Central memory CD4-positive, alpha-beta T cell (primary cell): ENCODE data around the gene FIBP.
"Not testable (repeated sequence)": the region's sequence is repeated elsewhere in the genome, so short reads cannot be mapped to it uniquely, and the experiment has no call there.

Experiments
- DNase-seq: peaks from one replicate; pipeline ENCODE4 v3.0.0; 2022

FIBP gene

DNA sequence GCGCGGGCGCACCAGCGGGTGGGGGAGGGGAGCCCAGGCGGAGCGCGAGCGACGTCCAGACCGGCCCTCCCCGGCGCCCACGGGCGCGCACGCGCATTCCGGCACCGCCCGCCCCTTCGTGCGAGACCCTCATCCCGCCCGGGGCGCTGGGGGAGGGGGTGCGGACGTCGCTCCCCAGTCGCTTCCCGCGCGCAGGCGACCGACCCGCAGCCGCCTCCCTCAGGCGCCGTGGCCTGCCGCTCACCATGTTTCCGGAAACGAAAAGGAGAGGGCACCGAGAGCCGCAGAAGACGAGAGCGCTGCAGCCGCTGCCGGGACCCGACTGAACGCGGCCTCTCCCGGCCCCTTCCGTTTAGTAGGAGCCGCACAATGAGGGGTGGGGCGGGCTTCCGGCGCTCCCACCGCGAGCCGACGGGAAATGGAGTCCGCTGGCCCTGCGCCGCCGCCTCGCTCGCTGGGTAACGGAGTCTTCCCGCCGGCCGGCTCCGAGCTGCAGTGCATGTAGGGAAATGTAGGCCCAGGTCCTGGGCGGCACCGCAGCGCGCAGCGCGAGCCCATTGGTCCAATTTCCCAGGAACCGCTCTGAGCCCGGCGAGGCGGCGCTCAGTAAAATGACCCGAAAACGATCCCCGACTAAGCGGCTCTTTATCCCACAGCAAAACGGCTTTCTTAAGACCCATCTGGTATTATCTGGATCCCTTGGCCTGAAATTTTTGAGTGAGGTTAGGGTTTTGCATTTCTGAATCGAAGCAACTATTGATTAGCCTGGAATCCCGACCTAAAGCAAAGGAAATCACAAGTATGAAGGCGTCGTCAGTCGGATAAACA, 30.2 kb downstream of the FIBP start, which contains the start of gene CFL1:
CFL1 (minus strand) TSS at position 328 of the 828 bp plus-strand sequence; CDS start at position 247, 81 bp downstream.
- DNase-seq = peak; percentile 97

DNA sequence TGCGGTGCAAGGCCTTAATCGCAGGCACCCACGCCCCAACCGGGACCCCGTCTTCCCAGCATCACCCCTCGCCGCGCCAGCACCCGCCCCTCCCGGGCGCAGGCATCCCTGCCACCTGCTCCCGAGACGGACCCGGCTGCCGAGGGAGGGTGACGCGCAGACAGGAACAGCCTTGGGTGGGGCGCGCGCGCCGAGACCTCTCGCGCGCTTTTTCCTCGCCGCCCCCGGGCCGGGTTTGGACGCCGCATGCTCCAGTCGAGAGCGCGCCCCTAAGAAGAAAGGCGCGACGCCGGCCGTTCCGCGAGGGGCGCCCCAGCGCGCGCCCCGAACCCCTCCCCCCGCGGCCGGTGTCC, 30.8 kb downstream of the FIBP start:
- peak; percentile 62 for DNase-seq

DNA sequence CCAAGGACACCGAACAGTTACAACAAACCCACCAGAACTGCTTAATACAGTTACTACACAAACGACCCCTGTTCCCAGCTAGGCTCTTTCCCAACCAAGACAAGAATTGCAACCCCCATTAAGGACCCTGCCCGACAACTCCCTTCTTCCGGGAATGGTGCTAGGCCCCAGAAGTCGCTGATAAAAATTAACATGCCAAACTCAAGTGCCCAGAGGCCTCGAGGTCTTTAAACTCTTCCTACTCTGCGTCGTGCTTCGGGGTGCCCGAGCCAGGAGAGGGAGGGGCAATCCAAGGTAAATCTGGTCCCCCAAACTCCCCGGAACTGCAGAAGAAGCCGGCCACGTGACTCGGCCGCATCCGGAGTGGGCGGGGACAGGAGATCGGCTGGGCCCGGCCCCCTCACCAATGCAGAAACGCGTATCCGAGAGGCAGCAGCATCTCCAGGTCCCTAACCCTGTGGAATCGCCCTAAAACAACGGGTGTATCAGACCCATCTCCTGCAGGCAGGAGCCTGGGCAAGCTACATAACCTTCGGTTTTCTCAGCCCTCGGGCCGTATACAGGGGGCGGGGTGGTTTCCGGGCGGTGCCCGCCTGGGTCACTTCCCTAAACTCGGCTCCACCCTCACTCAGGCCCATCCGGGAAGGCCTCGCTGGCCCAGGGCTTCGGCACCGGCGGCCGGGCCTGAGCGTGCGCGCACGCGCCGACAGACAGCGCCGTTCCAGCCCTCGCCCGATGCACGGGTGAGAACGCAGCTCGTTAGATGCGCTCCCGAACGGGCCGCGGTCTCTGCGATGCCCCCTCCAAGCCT, 31.4 kb downstream of the FIBP start:
- peak; percentile 82 for DNase-seq

DNA sequence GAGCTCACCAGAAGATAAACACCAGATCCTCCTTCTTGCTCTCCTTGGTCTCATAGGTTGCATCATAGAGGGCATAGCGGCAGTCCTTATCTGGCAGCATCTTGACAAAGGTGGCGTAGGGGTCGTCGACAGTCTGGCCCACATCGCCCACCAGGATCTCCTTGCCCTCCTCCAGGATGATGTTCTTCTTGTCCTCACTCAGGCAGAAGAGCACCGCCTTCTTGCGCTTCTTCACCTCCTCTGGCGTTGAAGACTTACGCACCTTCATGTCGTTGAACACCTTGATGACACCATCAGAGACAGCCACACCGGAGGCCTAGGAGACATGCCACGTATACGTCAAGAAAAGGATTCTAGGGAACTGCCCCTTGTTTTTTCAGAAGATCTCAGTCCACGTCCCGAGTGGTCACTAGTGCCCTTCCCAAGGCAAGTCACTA, 32.3 kb downstream of the FIBP start:
- no peak for DNase-seq

DNA sequence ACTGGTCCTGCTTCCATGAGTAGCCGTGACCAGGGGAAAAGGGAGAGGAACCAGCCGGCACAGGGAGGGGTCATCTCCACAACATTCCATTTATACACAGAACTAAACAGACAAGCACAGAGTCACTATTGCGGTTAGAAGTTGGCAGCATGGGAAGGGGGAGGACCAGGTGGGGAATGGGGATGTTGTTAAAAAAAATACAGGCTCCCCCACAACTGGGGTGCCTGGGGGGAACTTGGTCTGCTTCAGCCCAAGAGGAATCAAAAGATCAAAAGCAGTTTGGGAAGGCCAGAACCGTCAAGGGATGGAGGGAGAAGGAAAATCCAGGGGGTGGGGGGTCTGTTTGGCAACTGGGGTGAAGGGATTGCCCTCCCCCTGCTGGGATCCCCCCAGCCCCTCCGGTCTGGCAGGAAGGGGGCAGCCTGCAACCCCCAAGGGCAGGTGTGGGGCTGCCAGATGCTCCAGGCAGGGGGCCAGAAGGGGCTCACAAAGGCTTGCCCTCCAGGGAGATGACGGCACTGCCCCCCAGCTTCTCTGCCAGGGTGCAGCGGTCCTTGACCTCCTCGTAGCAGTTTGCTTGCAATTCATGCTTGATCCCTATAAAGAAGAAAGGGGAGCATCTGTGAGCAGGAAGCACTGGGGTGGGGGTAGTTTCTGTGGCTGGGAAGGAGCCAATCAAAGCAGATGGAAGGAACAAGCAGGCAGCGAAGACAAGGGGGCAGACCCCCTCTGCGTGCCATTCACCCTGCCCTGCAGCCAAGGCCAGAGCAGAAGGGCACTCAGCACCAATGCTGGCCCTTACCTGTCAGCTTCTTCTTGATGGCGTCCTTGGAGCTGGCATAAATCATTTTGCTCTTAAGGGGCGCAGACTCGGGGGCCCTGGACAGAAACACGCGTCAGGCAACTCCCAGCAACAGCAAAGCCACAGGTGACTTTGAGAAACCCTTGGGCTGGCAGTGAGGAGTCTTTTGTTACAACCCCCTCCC, 33.1 kb downstream of the FIBP start:
- DNase-seq = no peak

DNA sequence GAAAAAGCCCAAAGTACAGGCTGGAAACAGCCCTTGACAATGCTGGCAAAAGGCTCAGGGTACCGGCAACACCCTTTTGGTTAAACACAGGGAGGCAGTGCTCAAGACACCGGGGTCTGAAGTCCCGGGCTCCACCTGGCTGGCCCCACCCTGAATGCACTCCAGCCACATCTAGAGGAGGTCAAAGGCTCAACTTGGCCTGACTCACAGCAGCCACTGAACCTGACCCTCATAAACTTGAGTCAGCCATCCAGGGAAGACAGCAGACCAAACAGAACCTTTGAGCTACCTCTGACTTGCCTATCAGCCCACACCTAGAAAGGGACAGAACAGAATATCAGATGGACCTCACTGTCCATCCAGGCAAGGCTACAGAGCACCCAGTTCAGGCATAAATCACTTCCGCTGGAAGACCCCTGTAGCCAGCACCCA, 34.1 kb downstream of the FIBP start:
- no peak for DNase-seq

DNA sequence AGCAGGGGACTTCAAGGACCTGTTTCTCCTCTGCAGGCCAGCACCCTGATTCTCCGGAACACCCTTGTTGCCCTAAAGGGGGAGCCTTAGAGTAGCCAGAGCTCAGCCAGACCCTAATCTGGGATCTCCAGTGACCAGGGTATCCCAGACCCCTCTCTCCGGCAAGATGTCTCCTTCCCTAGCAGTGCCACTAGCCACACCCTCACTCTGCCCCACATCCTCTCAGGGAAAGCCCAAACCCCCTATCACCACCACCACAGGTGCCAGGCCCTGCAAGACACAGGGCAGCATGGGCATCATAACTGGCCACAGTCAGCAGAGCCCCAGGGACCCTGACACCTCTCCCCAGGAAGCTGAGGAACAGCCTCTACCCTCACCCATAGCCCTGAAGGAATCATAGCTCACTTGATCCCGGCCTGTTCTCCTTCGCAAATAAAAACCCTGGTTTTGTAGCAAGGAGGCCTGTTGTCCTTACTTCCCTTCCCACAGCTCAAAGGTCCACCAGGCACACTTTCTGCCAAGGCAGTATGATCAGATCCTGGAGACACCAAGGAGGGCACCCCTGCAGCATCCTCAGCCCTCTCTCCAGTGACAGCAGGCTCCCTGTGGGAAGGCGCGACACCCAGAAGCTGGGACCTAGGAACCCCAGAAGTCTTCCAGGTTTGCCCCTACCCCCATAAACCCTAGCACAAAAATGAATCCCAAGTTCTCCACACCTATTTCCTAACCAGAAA, 34.9 kb downstream of the FIBP start:
- no peak for DNase-seq

DNA sequence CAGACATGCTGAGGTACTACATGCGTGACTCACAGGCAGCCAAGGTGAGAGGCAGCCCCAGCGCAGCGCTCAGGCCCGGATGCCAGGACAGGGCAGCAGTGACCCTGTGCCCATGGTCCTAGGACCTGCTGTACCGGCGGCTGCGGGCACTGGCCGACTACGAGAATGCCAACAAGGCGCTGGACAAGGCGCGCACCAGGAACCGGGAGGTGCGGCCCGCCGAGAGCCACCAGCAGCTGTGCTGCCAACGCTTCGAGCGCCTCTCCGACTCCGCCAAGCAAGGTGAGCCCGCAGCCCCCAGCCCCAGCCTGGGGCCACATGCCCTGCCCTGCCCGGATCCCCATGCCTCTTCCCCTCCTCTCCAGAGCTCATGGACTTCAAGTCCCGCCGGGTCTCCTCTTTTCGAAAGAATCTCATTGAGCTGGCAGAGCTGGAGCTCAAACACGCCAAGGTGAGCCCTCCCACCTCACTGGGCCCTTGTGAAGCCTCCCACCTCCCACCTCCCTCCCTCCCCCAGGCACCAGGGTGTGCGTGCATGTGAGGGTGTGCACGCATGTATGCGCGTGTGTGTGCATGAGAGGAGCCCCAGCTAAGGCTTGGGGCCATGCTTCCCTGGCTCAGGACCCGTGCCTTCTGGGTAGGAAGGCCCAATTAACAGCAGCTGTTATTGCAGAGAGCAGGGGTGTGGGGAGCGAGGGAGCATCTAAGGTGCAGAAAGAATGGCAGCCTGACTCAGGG, 35.6 kb downstream of the FIBP start:
- no peak for DNase-seq

DNA sequence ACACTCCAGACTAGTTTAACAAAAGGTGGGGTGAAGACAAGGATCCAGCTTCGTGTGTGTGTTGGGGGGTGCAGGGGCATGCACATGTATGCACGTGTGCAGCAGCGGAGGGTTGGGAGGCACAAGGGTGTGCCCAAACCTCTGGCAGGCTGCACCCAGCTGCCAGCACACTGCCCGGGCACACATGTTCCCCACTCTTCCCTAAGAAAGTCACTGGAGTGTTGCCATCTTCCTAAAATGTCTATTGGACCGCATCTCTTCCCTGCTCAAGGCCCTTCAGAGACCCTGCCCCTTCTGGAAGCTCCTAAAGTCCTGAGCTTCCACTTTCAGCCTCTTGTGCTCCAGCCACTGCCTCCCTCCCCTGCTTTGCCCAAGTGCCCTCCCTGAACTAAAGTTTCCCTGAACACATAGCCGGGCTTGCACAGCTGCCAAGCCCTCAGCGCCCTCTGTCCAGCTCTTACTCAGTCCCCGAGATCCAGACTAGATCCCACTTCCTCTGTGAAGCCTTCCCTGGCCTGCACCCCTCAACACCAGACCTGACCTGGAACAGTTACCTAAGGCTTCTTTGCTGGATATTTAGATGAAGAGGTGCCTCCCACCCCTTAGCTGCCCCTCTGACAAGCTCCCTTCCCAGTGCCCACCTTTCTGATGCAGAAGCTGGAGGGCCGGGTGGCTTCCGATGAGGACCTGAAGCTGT, 36.3 kb downstream of the FIBP start:
- DNase-seq = no peak

DNA sequence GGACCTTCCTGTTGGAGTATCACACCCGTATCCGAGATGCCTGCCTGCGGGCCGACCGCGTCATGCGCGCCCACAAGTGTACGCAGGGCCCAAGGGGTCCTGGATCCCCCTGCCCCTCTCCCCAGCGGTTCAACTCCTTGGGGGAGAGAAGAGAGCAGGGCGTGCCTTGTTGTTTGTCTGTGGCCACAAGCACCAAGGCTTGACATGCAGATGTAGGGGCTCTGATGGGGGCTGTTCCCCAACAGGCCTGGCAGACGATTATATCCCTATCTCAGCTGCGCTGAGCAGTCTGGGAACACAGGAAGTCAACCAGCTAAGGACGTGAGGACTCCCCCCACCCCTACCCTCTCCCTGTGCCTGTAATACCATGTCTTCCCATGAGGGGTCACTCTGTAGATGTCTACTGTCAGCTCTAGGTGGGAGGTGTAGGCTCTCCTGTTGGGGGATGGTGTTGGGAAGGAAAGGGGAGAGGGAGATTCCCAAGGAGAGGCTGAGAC, 37.1 kb downstream of the FIBP start:
- DNase-seq = no peak

DNA sequence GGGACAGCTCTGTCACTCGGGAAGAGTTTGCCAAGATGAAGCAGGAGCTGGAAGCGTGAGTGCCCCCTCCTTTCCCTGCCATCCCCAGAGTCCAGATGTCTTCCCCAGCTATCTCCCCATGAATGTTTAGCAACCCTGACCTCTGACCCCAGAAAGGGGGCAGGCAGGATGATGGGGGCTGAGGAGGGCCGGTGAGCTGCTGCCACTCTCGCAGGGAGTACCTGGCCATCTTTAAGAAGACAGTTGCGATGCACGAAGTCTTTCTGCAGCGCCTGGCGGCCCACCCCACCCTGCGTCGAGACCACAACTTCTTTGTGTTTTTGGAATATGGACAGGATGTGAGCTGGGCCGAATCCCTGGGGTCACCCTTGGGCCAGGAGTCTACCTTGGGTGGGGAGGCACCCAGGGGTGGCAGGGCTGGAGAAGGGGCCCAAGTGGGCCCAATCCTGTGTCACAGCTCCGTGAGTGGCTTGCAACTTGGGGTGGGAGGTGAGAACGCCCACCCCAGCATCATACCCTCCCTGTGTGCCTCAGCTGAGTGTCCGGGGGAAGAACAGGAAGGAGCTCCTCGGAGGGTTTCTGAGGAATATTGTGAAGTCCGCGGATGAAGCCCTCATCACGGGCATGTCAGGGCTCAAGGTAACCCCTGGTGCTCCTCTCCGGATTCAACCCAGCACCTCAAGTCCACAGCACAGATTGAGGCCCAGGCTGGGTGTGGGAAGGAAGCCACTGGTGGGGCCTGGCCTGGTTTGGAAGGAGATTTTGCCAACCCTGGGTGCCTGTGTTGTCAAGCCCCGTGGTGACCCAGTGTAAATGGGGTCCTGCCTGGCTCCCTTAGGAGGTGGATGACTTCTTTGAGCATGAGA, 37.8 kb downstream of the FIBP start:
- DNase-seq = no peak

DNA sequence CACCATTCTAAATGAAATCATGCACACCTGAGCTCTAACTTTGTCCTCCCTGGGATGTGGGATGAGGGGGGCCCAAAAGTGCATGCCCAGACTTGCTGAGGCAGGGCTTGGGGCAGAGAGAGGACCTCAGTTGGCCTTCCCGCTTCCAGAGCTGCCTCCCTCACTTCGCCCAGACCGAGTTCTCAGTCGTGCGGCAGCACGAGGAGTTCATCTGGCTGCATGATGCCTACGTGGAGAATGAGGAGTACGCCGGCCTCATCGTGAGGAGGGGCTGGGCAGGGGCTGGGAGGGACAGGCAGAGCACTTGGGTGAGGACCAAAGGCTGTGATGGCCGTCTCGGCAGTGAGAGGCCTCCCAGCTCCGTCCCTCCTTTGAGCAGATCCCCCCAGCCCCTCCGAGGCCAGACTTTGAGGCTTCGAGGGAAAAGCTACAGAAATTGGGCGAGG, 38.5 kb downstream of the FIBP start:
- no peak for DNase-seq

DNA sequence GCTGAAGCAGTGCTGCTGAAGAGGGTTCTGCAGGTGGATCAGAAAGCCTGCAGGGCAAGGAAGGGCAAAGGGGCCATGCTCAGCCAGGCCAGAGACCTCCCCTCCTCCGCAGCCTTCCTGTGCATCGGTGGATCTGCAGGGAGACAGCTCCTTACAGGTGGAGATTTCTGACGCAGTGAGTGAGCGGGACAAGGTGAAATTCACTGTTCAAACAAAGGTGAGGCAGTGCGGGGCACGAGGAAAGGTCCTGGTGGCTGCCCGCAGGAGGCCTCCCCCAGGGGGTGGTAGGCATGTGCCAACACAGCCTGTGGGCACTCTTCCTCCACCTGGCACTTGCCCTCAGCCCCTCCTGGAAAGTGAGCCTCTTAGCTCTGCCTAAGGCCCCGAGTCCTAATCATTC, 38.9 kb downstream of the FIBP start:
- no peak for DNase-seq

DNA sequence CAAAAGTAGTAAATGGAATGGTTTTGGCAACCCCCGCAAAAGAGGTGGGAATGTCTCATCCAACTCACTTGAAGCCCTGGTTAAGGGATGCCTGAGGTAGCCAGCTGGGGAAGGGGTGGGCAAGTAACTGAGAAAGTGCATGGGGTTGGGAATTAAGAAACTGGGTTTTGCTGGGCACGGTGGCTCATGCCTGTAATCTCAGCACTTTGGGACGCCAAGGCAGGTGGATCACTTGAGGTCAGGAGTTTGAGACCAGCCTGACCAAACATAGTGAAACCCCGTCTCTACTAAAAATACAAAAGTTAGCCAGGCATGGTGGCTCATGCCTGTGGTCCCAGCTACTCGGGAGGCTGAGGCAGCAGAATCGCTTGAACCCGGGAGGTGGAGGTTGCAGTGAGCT, 39.6 kb downstream of the FIBP start:
- not testable (repeated sequence) for DNase-seq

DNA sequence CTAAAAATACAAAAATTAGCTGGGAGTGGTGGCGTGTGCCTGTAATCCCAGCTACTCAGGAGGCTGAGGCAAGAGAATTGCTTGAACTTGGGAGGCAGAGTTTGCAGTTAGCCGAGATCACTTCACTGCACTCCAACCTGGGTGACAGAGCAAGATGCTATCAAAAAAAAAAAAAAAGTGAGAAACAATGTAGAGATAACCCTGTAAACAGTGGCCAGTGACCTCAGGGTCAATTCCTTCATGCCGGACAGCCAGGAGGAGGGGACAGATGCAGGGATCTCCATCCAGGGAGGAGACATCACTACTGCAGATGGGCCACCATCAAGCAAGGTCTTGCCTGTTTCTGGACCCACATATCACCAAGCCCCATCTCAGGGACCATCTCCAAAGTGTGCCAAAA, 40.5 kb downstream of the FIBP start:
- DNase-seq = no peak

DNA sequence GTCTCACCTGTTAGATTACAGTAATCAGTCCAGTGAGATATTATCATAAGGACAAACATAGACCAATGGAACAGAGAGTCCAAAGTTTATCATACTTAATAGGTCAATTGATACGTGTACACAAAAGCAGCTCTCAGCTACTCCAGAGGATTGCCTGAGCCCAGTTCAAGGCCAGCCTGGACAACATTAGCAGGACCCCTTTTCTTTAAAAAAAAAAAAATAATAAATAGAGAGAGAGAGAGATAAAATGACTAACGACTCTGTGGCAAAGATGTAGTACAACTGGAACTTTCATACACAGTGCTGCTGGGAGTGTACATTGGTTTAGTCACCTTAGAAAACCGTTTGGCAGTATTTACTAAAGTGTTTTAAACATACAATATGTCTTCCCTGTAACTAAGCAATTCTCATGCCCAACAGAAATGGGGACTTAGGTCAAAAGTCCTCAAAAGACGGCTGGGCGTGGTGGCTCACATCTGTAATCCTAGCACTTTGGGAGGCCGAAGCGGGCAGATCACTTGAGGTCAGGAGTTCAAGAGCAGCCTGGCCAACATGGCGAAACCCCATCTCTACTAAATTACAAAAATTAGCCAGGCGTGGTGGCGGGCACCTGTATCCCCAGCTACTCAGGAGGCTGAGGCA, 43.9 kb downstream of the FIBP start:
- no peak for DNase-seq

DNA sequence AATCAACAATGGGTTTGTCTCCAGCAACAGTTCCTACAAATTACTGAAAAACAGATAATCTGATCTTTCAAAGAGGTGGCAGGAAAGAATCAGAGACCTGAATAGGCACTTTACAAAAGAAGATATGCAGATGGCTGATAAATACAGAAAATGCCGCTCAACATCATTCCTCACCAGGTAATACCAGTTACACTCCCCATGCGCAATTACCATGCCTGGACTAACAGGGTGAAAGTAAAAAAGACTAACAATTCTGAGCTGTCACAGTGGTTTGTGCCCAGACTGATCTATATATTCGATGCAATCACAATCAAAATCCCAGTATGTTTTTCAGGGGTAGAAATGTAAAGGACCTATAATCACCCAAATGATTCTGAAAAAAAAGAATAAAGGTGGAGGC, 44.5 kb downstream of the FIBP start:
- no peak for DNase-seq

DNA sequence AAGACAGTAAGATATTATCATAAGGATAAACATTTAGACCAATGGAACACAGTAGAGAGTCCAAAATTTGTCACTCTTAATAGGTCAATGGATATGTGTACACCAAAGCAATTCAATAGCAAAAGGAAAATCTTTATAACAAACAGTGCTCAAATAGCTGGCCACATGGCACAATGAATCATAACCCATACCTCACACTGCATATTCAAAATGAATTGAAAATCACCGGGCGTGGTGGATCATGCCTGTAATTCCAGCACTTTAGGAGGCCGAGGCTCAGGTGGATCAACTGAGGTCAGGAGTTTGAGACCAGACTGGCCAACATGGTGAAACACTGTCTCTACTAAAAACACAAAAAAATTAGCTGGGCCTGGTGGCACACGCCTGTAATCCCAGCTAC, 46.1 kb downstream of the FIBP start:
- no peak for DNase-seq

DNA sequence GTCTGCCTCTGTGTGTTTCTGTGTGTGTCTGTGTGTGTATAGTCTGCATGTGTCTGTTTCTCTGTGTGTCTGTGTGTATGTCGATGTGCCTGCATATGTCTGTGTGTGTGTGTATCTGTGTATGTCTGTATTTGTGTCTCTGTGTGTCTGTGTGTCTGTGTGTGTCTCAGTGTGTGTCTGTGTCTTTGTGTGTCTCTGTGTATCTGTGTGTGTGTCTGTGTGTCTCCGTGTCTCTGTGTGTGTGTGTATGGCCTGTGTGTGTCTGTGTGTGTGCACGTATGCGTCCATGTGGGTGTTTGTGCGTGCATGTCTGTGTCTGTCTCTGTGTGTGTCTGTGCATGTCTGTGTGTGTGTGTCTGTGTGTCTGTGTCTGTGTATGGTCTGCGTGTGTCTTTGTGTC, 54.1 kb downstream of the FIBP start:
- no peak for DNase-seq
